HG03066 (cell line): ENCODE results near the gene KDM4B.
"Not testable (repeated sequence)": the region's sequence is repeated elsewhere in the genome, so short reads cannot be mapped to it uniquely, and the experiment has no call there.

Experiments used
- ATAC-seq: cut with Tn5 transposase; IDR thresholded peaks from one replicate; pipeline ENCODE4 v1.9.1; 2021; ENCODE audit warnings: low read depth; ENCODE audit not compliant: unreplicated experiment

KDM4B gene

GRCh38 chr19:5186293-5187050, 217.6 kb downstream of the KDM4B start:
- no peak for ATAC-seq

- ATAC-seq = no peak
Observed at GRCh38 chr19:5188548-5189317, 219.8 kb downstream of the KDM4B start.

GRCh38 chr19:5189318-5189607, 220.3 kb downstream of the KDM4B start:
- no peak for ATAC-seq

- ATAC-seq = no peak
Observed at GRCh38 chr19:5191091-5191490, 222.2 kb downstream of the KDM4B start.

- no peak for ATAC-seq
Observed at GRCh38 chr19:5192568-5192967, 223.7 kb downstream of the KDM4B start.

- ATAC-seq = no peak
Observed at GRCh38 chr19:5193192-5193591, 224.3 kb downstream of the KDM4B start.

GRCh38 chr19:5194641-5195040, 225.7 kb downstream of the KDM4B start:
- ATAC-seq = no peak

- ATAC-seq = not testable (repeated sequence)
Observed at GRCh38 chr19:5195587-5195986, 226.7 kb downstream of the KDM4B start.

GRCh38 chr19:5196832-5197231, 227.9 kb downstream of the KDM4B start:
- no peak for ATAC-seq

- ATAC-seq = no peak
Observed at GRCh38 chr19:5200844-5201243, 231.9 kb downstream of the KDM4B start.

- ATAC-seq = no peak
Observed at GRCh38 chr19:5202553-5202952, 233.6 kb downstream of the KDM4B start.
